Fibroblast of the conjunctiva (primary cell): Measurements from ENCODE around the gene NANS.
"Not testable (repeated sequence)": the region's sequence is repeated elsewhere in the genome, so short reads cannot be mapped to it uniquely, and the experiment has no call there.

Experiments used
- DNase-seq: peaks from one replicate; pipeline ENCODE4 v3.0.0-alpha.2; 2010; ENCODE audit warnings: low read depth

Gene NANS

GRCh38 chr9:98076514-98076890 is 20.0 kb downstream of the NANS start:
- not testable (repeated sequence) for DNase-seq

DNA sequence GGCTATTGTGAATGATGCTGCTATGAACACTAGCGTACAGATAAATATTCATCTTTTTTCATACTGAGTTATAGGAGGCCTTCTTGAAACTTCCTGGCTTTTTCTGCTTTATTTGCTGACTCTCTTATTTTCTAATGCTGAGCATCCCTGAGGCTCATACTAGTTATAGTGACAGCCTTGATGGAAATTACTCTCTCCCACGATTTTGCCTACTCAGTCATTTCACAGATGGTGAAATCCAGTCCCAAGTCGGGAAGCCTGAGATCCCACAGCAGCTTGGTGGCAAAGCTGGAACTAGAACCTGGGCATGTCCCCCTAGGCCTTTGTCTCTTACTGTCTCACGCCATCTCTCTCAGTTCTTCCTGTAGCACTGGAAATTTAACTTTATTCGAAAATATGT is 22.4 kb downstream of the NANS start:
- DNase-seq, result no peak

GRCh38 chr9:98080326-98080725 is 23.8 kb downstream of the NANS start:
- DNase-seq, result no peak

GRCh38 chr9:98080780-98081179 is 24.2 kb downstream of the NANS start:
- DNase-seq, result no peak

- DNase-seq, result no peak
Measured at GRCh38 chr9:98081477-98082219, 25.1 kb downstream of the NANS start.

DNA sequence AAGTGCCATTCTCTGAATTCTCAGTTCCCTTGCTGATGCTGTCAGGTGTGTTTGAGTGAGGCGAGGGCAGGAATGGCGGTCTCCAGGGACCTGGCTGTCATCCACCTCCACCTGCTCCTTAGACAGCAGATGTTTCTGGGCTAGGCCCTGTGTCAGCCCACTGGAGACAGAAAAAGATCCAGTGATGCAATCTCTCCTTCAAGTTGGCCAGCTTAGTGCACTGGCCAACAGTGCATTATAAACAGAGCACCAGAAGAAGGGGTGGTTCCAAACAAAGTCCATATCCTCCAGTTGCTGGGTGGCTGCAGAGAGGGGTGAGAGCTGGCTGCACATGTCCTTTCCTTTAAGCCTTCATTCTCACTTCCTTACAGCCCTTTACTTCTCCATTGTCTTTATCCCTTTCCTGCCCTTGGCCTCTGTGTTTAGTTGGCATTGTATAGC is 26.5 kb downstream of the NANS start:
- peak; percentile 16 for DNase-seq

DNA sequence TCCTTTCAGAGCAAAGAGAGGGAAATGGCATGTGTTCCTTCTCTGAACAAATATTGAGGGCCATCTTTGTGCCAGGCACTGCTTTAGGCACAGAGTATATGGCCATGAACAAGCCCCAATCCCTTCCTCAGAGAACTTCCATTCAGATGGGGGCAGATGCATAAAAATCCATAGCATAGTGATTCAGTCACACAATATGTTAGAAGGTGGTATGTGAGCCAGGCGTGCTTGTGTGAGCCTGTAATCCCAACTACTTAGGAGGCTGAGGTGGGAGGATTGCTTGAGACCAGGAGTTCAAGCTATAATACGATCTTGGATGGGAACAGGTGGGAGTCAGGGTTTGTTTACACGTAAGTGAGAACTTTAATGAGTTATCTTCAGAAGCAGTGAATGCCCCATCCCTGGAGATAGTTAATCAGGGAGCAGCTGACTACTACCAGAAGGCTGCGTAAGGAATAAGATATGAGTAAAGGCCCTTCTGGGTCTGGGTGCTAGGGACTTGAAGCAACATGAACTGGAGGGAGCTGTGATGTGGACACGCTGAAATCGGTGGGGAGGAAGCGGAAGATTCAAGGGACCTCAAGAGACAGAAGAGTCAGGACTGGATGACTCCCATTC is 27.1 kb downstream of the NANS start:
- no peak for DNase-seq

DNA sequence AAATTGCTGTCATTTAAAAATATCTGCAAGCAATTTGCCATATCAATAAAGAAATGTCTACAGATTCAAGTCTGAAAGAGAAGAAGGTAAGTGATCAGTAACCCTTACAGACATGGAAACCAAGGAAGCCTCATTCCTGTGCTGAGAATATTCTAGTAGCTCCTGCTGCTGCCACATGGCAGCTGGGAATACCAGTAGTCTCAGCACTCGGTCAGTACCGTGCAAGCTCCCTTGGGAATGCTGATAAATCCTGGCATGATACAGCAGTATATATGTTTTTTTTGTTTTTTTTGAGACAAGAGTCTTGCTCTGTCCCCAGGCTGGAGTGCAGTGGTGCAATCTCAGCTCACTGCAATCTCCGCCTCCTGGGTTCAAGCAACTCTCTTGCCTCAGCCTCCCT is 27.9 kb downstream of the NANS start:
- no peak for DNase-seq

GRCh38 chr9:98085058-98085457 is 28.5 kb downstream of the NANS start:
- DNase-seq, result no peak

DNA sequence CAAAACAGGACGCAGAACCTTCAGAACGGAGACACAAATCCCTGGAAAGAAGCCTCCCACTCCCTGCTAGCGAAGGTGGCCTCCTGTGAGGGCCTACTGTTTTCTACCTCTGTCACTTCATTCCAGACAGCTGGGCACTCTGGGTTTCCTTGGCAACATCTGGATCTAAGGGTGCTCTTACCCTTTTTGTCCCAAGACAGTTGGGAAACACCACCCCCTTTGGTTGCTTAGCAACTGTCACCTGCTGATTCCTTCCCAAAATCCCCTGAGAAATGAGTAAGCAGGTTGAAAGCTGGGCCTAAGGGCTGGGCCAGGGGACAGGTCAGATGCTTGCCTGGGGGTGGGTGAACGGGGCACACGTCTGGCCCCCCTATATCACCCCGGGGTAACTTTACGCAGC is 29.4 kb downstream of the NANS start:
- DNase-seq, result no peak

- DNase-seq, result no peak
Measured at GRCh38 chr9:98086461-98086860, 29.9 kb downstream of the NANS start.

DNA sequence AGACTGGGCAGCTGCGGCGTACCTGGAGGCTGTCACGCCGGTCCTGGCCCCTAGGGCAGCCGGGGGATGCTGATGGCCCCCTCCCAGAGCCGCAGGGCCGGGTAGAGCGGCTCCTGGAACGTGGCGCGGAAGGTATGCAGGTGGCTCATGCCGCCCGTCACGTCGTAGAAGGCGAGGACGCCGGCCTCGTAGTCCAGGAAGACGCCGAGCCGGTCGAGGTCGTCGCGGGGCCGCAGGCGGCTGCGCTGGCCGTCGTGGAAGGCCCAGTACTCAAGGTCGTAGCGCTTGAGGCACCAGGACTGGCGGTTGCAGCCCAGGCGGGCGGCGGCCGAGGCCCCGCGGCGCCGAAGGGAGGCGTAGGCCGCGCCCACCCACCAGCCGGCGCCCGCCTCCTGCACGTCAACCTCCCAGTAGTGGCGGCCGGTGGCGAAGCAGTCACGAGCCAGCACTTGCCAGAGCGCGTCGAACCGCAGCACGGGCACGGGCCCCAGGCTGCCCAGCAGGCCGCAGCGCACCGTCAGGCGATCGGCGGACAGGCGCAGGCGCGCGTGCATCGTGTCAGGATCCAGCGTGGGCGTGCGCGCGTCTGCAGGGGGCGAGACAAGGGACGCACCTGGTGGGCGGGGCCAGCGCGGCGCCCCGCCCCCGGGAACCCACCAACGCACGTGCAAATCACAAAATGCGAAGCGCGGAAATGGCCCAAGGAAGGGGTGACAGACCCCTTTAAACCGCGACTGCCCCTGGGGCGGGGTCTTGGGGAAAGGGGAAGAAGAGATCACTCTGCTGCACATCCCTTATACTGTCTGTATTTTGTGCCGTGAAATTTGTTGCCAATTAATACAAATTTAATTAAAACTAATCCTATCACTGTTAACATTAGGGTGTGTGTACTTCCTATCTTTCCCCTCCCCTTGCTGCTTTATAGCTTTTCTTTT is 31.2 kb downstream of the NANS start:
- DNase-seq, result peak; percentile 17

DNA sequence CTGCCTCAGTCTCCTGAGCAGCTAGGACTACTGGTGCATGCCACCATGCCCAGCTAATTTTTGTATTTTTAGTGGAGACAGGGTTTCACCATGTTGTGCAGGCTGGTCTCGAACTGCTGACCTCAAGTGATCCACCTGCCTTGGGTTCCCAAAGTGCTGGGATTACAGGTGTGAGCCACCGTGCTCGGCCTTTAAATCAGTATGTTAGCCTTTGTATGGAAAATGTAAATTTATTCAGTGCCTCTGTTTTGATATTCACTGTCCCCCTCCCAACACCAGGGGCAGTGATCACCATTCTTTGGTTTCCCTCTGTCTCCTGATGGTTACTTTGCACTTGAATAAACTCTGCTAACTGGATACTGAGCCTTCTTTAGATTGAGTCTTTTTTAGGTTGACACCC is 34.1 kb downstream of the NANS start:
- not testable (repeated sequence) for DNase-seq

- DNase-seq, result no peak
Measured at GRCh38 chr9:98091735-98092612, 35.4 kb downstream of the NANS start.

DNA sequence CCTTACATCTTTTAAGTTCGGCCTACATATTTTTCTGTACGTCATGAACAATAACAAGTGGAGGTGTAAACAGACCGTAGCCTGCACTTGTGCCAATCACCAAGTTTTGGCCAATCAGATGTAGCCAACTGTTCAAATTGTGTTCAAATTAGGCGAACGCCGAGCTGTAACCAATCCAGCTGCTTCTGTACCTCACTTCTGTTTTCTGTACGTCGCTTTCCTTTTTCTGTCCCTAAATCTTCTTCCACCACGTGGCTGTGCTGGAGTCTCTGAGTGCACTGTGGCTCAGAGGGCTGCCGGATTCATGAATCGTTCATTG is 36.0 kb downstream of the NANS start:
- no peak for DNase-seq

GRCh38 chr9:98094316-98094715 is 37.8 kb downstream of the NANS start:
- DNase-seq, result no peak

- no peak for DNase-seq
Measured at GRCh38 chr9:98094851-98095250, 38.3 kb downstream of the NANS start.

GRCh38 chr9:98095401-98095800 is 38.9 kb downstream of the NANS start:
- no peak for DNase-seq

- DNase-seq, result no peak
Measured at GRCh38 chr9:98096091-98096490, 39.6 kb downstream of the NANS start.

DNA sequence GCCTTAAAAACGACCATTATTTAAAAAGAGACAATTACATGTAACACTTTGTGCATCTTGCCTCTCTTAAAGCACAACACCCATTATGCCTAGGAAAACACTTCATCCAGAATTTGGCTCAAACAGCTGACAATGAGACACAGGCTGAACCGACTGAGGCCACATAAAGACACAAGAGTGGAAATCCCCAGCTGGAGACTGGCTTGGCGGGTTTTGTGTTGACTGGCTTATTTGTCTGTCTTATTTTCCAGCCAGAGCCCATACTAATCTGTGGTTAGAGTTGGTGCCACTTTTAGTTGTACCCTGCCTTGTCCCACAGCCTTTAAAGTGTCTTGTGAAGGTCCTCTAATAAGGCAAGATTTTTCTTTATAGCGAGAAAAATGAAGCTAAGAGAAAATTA is 41.3 kb downstream of the NANS start:
- DNase-seq, result no peak

- no peak for DNase-seq
Measured at GRCh38 chr9:98099346-98099745, 42.8 kb downstream of the NANS start.

DNA sequence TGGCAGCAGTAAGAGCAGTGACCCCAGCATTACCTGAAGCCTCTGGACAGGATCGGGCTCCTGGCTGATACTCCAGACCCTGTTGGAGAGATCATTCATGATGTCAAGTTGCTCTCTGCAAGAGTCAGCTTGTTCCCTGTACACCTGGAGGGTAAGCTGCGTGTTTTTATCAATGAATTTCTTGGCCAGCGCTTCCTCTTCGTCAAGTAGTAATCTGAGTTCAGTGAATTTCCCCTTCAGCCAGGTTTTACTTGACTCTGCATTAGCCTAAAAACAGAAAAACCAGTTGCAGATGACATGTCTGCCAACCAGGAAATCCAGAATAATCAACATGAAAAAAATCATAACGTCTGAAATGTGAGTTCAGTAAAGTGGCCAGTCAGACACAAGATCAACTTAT is 43.4 kb downstream of the NANS start:
- no peak for DNase-seq
